Loucy (cell line): ENCODE data around the gene PARVA.

Experiments
- H2AFZ ChIP-seq: fragments of 200-600 bp; sonication (generic); 2 replicates; pipeline ENCODE4 v1.6.0; 2016; ENCODE audit warnings: antibody characterized with exemption, mild to moderate bottlenecking, low read length, moderate library complexity
- H3F3A ChIP-seq: fragments of 200-600 bp; 2 replicates; pipeline ENCODE4 v1.6.0; 2016; ENCODE audit warnings: antibody characterized with exemption, low read depth, mild to moderate bottlenecking
- H3K27me3 ChIP-seq: fragments of 200-600 bp; sonication (generic); 2 replicates; pipeline ENCODE4 v1.6.1; 2014; ENCODE audit warnings: low read length, mild to moderate bottlenecking; ENCODE audit not compliant: insufficient read depth, poor library complexity, severe bottlenecking
- H3K36me3 ChIP-seq: fragments of 200-600 bp; sonication (generic); 2 replicates; pipeline ENCODE4 v1.6.1; 2016; ENCODE audit warnings: low read length; ENCODE audit not compliant: insufficient read depth
- H3K4me1 ChIP-seq: fragments of 200-600 bp; sonication (generic); 2 replicates; pipeline ENCODE4 v1.5.1; 2014; ENCODE audit warnings: low read length, mild to moderate bottlenecking; ENCODE audit not compliant: insufficient read depth, poor library complexity, severe bottlenecking
- H3K4me2 ChIP-seq: fragments of 200-600 bp; sonication (generic); 2 replicates; pipeline ENCODE4 v1.6.0; 2014; ENCODE audit warnings: antibody characterized with exemption, low read length, low read depth, mild to moderate bottlenecking; ENCODE audit not compliant: poor library complexity, severe bottlenecking
- H3K4me3 ChIP-seq: fragments of 200-600 bp; sonication (generic); 2 replicates; pipeline ENCODE4 v1.5.1; 2014; ENCODE audit warnings: low read length, mild to moderate bottlenecking, mixed read lengths; ENCODE audit not compliant: poor library complexity, severe bottlenecking
- H3K79me2 ChIP-seq: fragments of 200-600 bp; sonication (generic); 2 replicates; pipeline ENCODE4 v1.6.1; 2014; ENCODE audit warnings: low read length; ENCODE audit not compliant: insufficient read depth
- H3K9ac ChIP-seq: fragments of 200-600 bp; sonication (generic); 2 replicates; pipeline ENCODE4 v1.6.0; 2014; ENCODE audit warnings: mild to moderate bottlenecking, low read depth, low read length, moderate library complexity; ENCODE audit not compliant: poor library complexity, severe bottlenecking
- H3K9me2 ChIP-seq: fragments of 200-600 bp; sonication (generic); replicated peaks from 2 replicates; pipeline ENCODE4 v1.6.1; 2016; ENCODE audit warnings: low read depth, low read length, mixed read lengths
- H3K9me3 ChIP-seq: fragments of 200-600 bp; sonication (generic); 2 replicates; pipeline ENCODE4 v1.6.1; 2014; ENCODE audit warnings: mild to moderate bottlenecking, antibody characterized with exemption, low read length, low read depth; ENCODE audit not compliant: insufficient read depth
- H4K20me1 ChIP-seq: fragments of 200-600 bp; sonication (generic); 2 replicates; pipeline ENCODE4 v1.6.0; 2014; ENCODE audit warnings: antibody characterized with exemption, low read length, mild to moderate bottlenecking; ENCODE audit not compliant: insufficient read depth, poor library complexity, severe bottlenecking
- CTCF ChIP-seq: fragments of 200-600 bp; sonication (generic); conservative IDR thresholded peaks from 2 replicates; pipeline ENCODE4 v1.5.1; 2014; ENCODE audit warnings: mild to moderate bottlenecking, antibody characterized with exemption, low read length
- EZH2phosphoT487 ChIP-seq: fragments of 200-600 bp; IDR thresholded peaks from 2 replicates; pipeline ENCODE4 v1.6.1; 2018; ENCODE audit warnings: antibody characterized with exemption, mild to moderate bottlenecking, moderate library complexity, borderline replicate concordance

PARVA gene

GRCh38 chr11:12542186-12542935 is 165.0 kb downstream of the PARVA start:
- Histone ChIP-seq H3K9ac (no peak overlapping the region), H3K79me2 (no peaks in the 10 kb centered on the region), H3K27me3 (no peaks in the 10 kb centered on the region), H3K9me3 (no peaks in the 10 kb centered on the region), H3K9me2 (no peaks in the 10 kb centered on the region), H3K4me1 (no peaks in the 10 kb centered on the region), H4K20me1 (no peaks in the 10 kb centered on the region), H2AFZ (no peak overlapping the region), H3K4me3 (no peak overlapping the region), H3K36me3 (no peaks in the 10 kb centered on the region), H3K4me2 (no peak overlapping the region), H3F3A (no peaks in the 10 kb centered on the region)
- TF ChIP-seq CTCF (no peak), EZH2phosphoT487 (no peak)

GRCh38 chr11:12543596-12544415 is 166.4 kb downstream of the PARVA start:
- Histone ChIP-seq H3K4me1 (no peaks in the 10 kb centered on the region), H3K27me3 (no peaks in the 10 kb centered on the region), H3K9ac (no peak overlapping the region), H3K79me2 (no peaks in the 10 kb centered on the region), H3K36me3 (no peaks in the 10 kb centered on the region), H4K20me1 (no peaks in the 10 kb centered on the region), H2AFZ (no peak overlapping the region), H3F3A (no peaks in the 10 kb centered on the region), H3K4me3 (no peak overlapping the region), H3K9me3 (no peaks in the 10 kb centered on the region), H3K4me2 (no peak overlapping the region), H3K9me2 (no peaks in the 10 kb centered on the region)
- TF ChIP-seq EZH2phosphoT487: no peak
- TF ChIP-seq CTCF: no peak

GRCh38 chr11:12544986-12545775 is 167.8 kb downstream of the PARVA start:
- H3K4me1 ChIP-seq: no peaks in the 10 kb centered on the region
- no peaks in the 10 kb centered on the region for H3K79me2 ChIP-seq
- H3K9ac ChIP-seq: no peak overlapping the region
- no peak overlapping the region for H3K4me2 ChIP-seq
- no peaks in the 10 kb centered on the region for H4K20me1 ChIP-seq
- H3K9me2 ChIP-seq: no peaks in the 10 kb centered on the region
- TF ChIP-seq EZH2phosphoT487 (no peak), CTCF (no peak)
- no peaks in the 10 kb centered on the region for H3F3A ChIP-seq
- H3K4me3 ChIP-seq: no peak overlapping the region
- H3K9me3 ChIP-seq: no peaks in the 10 kb centered on the region
- H3K27me3 ChIP-seq: no peaks in the 10 kb centered on the region
- no peak overlapping the region for H2AFZ ChIP-seq
- H3K36me3 ChIP-seq: no peaks in the 10 kb centered on the region
